HCT116 (cell line): Measurements from ENCODE around the gene TEDDM1. TPM values are rescaled to one million over a fixed set of nuclear protein-coding genes. Genes with fewer than 3 reads are reported as not detected.

Experiments
- ATAC-seq: fragments of 200-7000 bp; cut with Tn5 transposase; 2 replicates; pipeline ENCODE4 v1.9.1; 2020; ENCODE audit warnings: mild to moderate bottlenecking, moderate library complexity
- BruUV-seq: library from RNA; stranded (reverse); fragments of 400-500 nt; replicated peaks from 2 replicates; lab custom pipeline; 2021; lab: Mats Ljungman, UMichigan
- CTCF ChIA-PET: fragments of 300-600 bp; sonication (Branson Sonifier 250); formaldehyde crosslinking; loops from one replicate; lab custom pipeline; 2021; ENCODE audit warnings: antibody characterized with exemption; lab: Charles Lee
- POLR2A ChIA-PET: fragments of 300-600, 350-600 bp; sonication (Branson Sonifier 250); formaldehyde crosslinking; loops from one replicate; lab custom pipeline; 2021; ENCODE audit warnings: antibody characterized with exemption; lab: Charles Lee
- RAD21 ChIA-PET, 2 experiments: fragments of 300-600 bp; sonication (Branson Sonifier 250); formaldehyde crosslinking; loops; one replicate each; lab custom pipeline; 2023; ENCODE audit warnings: low total read pairs in 2 of 2; ENCODE audit not compliant: uncharacterized antibody in 2 of 2, unreplicated experiment in 2 of 2, low non-redundant PET in 1 of 2; lab: Charles Lee
- DNase-seq: peaks from one replicate; pipeline ENCODE4 v3.0.0-alpha.2; 2010; ENCODE audit warnings: low read depth, low spot score
- H2AFZ ChIP-seq: fragments of 200-600 bp; shearing (Covaris generic), sonication (generic); 2 replicates; pipeline ENCODE4 v1.6.1; 2017; ENCODE audit warnings: low read depth, mixed run types, mixed read lengths, antibody characterized with exemption, low read length; ENCODE audit not compliant: poor library complexity, severe bottlenecking
- H3K27ac ChIP-seq: 2 replicates; pipeline ENCODE4 v1.5.1; 2012; ENCODE audit warnings: low read depth, low read length
- H3K27me3 ChIP-seq: fragments of 200-600 bp; sonication (generic); 2 replicates; pipeline ENCODE4 v1.6.1; 2016; ENCODE audit warnings: mixed run types, low read length, mixed read lengths; ENCODE audit not compliant: insufficient read depth
- H3K36me3 ChIP-seq, 2 experiments: fragments of 200-500 bp in 1 of 2; fragments of 200-600 bp in 1 of 2; sonication (Bioruptor generic) in 1 of 2; sonication (generic) in 1 of 2; 2 replicates each; pipeline versions ENCODE4 v1.5.1 to v1.6.1; 2014 to 2016; ENCODE audit warnings: low read length in 2 of 2, inconsistent platforms in 1 of 2, mixed read lengths in 1 of 2, mixed run types in 1 of 2; ENCODE audit not compliant: insufficient read depth in 2 of 2, control insufficient read depth in 1 of 2
- H3K4me1 ChIP-seq, 2 experiments: fragments of 200-600 bp in 1 of 2; sonication (generic) in 1 of 2; 2 replicates each; pipeline versions ENCODE4 v1.5.1 to v1.6.1; 2012 to 2017; ENCODE audit warnings: low read length in 2 of 2, inconsistent platforms in 1 of 2, mild to moderate bottlenecking in 1 of 2, mixed read lengths in 1 of 2, mixed run types in 1 of 2, moderate library complexity in 1 of 2; ENCODE audit not compliant: insufficient read depth in 2 of 2, control insufficient read depth in 1 of 2
- H3K4me2 ChIP-seq: fragments of 200-600 bp; sonication (generic); 2 replicates; pipeline ENCODE4 v1.6.1; 2017; ENCODE audit warnings: mixed run types, low read length, mixed read lengths
- H3K4me3 ChIP-seq, 2 experiments: fragments of 200-600 bp in 1 of 2; sonication (generic) in 1 of 2; replicated peaks in 1 of 2; 2 replicates each; pipeline ENCODE4 v1.5.1; 2011 to 2016; ENCODE audit warnings: low read length in 2 of 2, control low read depth in 1 of 2, low read depth in 1 of 2, mild to moderate bottlenecking in 1 of 2, mixed read lengths in 1 of 2, mixed run types in 1 of 2
- H3K79me2 ChIP-seq: fragments of 200-600 bp; sonication (generic); 2 replicates; pipeline ENCODE4 v1.6.1; 2017; ENCODE audit warnings: mild to moderate bottlenecking, mixed run types, low read length, moderate library complexity, mixed read lengths; ENCODE audit not compliant: insufficient read depth
- H3K9ac ChIP-seq: fragments of 200-600 bp; sonication (generic); 2 replicates; pipeline ENCODE4 v1.6.1; 2016; ENCODE audit warnings: low read length, mixed read lengths
- H3K9me2 ChIP-seq: fragments of 200-600 bp; sonication (generic), shearing (Covaris generic); 2 replicates; pipeline ENCODE4 v1.6.1; 2017; ENCODE audit warnings: mixed run types, mild to moderate bottlenecking, moderate library complexity; ENCODE audit not compliant: insufficient read depth
- H3K9me3 ChIP-seq, 2 experiments: fragments of 200-500 bp in 1 of 2; fragments of 200-600 bp in 1 of 2; sonication (Bioruptor generic) in 1 of 2; sonication (generic) in 1 of 2; 2 replicates each; pipeline ENCODE4 v1.6.1; 2014 to 2017; ENCODE audit warnings: low read length in 2 of 2, mixed read lengths in 2 of 2, inconsistent platforms in 1 of 2, low read depth in 1 of 2, mild to moderate bottlenecking in 1 of 2, mixed run types in 1 of 2, moderate library complexity in 1 of 2; ENCODE audit not compliant: control insufficient read depth in 1 of 2, insufficient read depth in 1 of 2
- H4K20me1 ChIP-seq: fragments of 200-600 bp; sonication (generic), shearing (Covaris generic); 2 replicates; pipeline ENCODE4 v1.6.1; 2017; ENCODE audit warnings: mixed run types, mild to moderate bottlenecking, moderate library complexity; ENCODE audit not compliant: insufficient read depth
- ATF3 ChIP-seq: IDR thresholded peaks from 2 replicates; pipeline ENCODE4 v1.6.1; 2012
- CBX3 ChIP-seq: IDR thresholded peaks from 2 replicates; pipeline ENCODE4 v1.6.1; 2012; ENCODE audit warnings: low read depth
- CEBPB ChIP-seq: IDR thresholded peaks from 2 replicates; pipeline ENCODE4 v1.6.1; 2012; ENCODE audit warnings: low read depth
- EGR1 ChIP-seq: IDR thresholded peaks from 2 replicates; pipeline ENCODE4 v1.6.1; 2012; ENCODE audit warnings: low read depth
- ELF1 ChIP-seq: IDR thresholded peaks from 2 replicates; pipeline ENCODE4 v1.6.1; 2012; ENCODE audit warnings: low read depth, borderline replicate concordance
- EZH2 ChIP-seq: fragments of 200-600 bp; sonication (generic); IDR thresholded peaks from 2 replicates; pipeline ENCODE4 v1.6.1; 2017; ENCODE audit warnings: antibody characterized with exemption, mixed run types
- EZH2phosphoT487 ChIP-seq: fragments of 200-600 bp; IDR thresholded peaks from 2 replicates; pipeline ENCODE4 v1.6.1; 2018; ENCODE audit warnings: antibody characterized with exemption, borderline replicate concordance
- FOSL1 ChIP-seq: IDR thresholded peaks from 2 replicates; pipeline ENCODE4 v1.6.1; 2012; ENCODE audit warnings: low read depth
- JUND ChIP-seq: IDR thresholded peaks from 2 replicates; pipeline ENCODE4 v1.6.1; 2012
- POLR2A ChIP-seq: IDR thresholded peaks from 2 replicates; pipeline ENCODE4 v1.7.0; 2011; ENCODE audit warnings: borderline replicate concordance; ENCODE audit not compliant: insufficient read depth, insufficient read length; ENCODE audit errors: extremely low read depth
- POLR2AphosphoS5 ChIP-seq: IDR thresholded peaks from 2 replicates; pipeline ENCODE4 v1.6.1; 2011; ENCODE audit warnings: mild to moderate bottlenecking, low read depth, low read length, moderate library complexity
- RAD21 ChIP-seq: IDR thresholded peaks from 2 replicates; pipeline ENCODE4 v1.6.1; 2012; ENCODE audit warnings: low read depth, mild to moderate bottlenecking
- SP1 ChIP-seq: IDR thresholded peaks from 2 replicates; pipeline ENCODE4 v1.6.1; 2012; ENCODE audit warnings: low read depth
- TCF7L2 ChIP-seq: IDR thresholded peaks from 2 replicates; pipeline ENCODE4 v1.7.0; 2011; ENCODE audit warnings: borderline replicate concordance, inconsistent platforms; ENCODE audit not compliant: insufficient read depth, insufficient read length; ENCODE audit errors: extremely low read depth
- YY1 ChIP-seq: IDR thresholded peaks from 2 replicates; pipeline ENCODE4 v1.6.1; 2011; ENCODE audit warnings: low read length, low read depth, moderate library complexity, mild to moderate bottlenecking; ENCODE audit not compliant: insufficient replicate concordance; ENCODE audit errors: extremely low read depth
- ZBTB33 ChIP-seq: IDR thresholded peaks from 2 replicates; pipeline ENCODE4 v1.6.1; 2011; ENCODE audit warnings: mild to moderate bottlenecking, low read length, moderate library complexity; ENCODE audit not compliant: insufficient replicate concordance; ENCODE audit errors: extremely low read depth
- ZFX ChIP-seq: fragments of 450-650 bp; IDR thresholded peaks from 2 replicates; pipeline ENCODE4 v1.6.1; 2017
- ZNF274 ChIP-seq: fragments of 200-500 bp; sonication (Bioruptor generic); IDR thresholded peaks from 2 replicates; pipeline ENCODE4 v1.6.1; 2014; ENCODE audit warnings: mild to moderate bottlenecking, low read depth, low read length, inconsistent platforms
- intact Hi-C: fragments of 100-400 bp; cut with micrococcal nuclease; formaldehyde crosslinking; loops from 2 replicates; pipeline ENCODE4 v1.10.0; 2022
- total RNA-seq: library from RNA; stranded (reverse); gene quantifications from one replicate; pipeline ENCODE4 v1.2.1, GENCODE V29; 2021; ENCODE audit not compliant: unreplicated experiment
- TF ChIP-seq, protein P1 (sequence below): IDR thresholded peaks from 2 replicates; pipeline ENCODE4 v1.6.1; 2012; ENCODE audit warnings: low read depth
- TF ChIP-seq, protein P2 (sequence below), 3 experiments: fragments of 200-600 bp in 1 of 3; sonication (generic) in 1 of 3; IDR thresholded peaks in 2 of 3; conservative IDR thresholded peaks in 1 of 3; 2 replicates each; pipeline ENCODE4 v1.5.1; 2012 to 2017; ENCODE audit warnings: low read depth in 2 of 3, low read length in 2 of 3, antibody characterized with exemption in 1 of 3, borderline replicate concordance in 1 of 3, control low read depth in 1 of 3, mild to moderate bottlenecking in 1 of 3, mixed read lengths in 1 of 3, mixed run types in 1 of 3, moderate library complexity in 1 of 3; ENCODE audit not compliant: insufficient read depth in 1 of 3

Gene TEDDM1
- total RNA-seq, 1 experiment from 2014 or later, result not detected

GRCh38 chr1:182394055-182394775 lies 6.3 kb downstream of the TEDDM1 start:
- ChIA-PET POLR2A (no interaction called here), RAD21 (interaction anchor here in 1 of 2 experiments (3.3 kb wide), 1 partner anchor 251 kb away, joined by 16 read pairs; no protein-coding TSS in a partner anchor), CTCF (interaction anchor here (1.7 to 3.6 kb wide), 2 partner anchors 251 to 252 kb away, joined by 5 to 96 read pairs; no protein-coding TSS in a partner anchor)
- Histone ChIP-seq H3K4me2 (no peak overlapping the region), H4K20me1 (no peaks in the 10 kb centered on the region), H3K4me3 (no peak overlapping the region), H3K9ac (no peak overlapping the region), H3K4me1 (peaks cover 16 to 30% of the 10 kb centered on the region in 2 experiments), H3K27me3 (no peaks in the 10 kb centered on the region), H2AFZ (no peak overlapping the region), H3K36me3 (no peaks in the 10 kb centered on the region; a peak in 1 of 4 replicates), H3K27ac (no peak overlapping the region), H3K79me2 (peaks cover 22% of the 10 kb centered on the region), H3K9me2 (no peaks in the 10 kb centered on the region), H3K9me3 (no peaks in the 10 kb centered on the region)
- no peak for DNase-seq
- TF ChIP-seq JUND, result no peak
- TF ChIP-seq YY1, result no peak
- TF ChIP-seq ZBTB33, result no peak
- TF ChIP-seq, protein P1, sequence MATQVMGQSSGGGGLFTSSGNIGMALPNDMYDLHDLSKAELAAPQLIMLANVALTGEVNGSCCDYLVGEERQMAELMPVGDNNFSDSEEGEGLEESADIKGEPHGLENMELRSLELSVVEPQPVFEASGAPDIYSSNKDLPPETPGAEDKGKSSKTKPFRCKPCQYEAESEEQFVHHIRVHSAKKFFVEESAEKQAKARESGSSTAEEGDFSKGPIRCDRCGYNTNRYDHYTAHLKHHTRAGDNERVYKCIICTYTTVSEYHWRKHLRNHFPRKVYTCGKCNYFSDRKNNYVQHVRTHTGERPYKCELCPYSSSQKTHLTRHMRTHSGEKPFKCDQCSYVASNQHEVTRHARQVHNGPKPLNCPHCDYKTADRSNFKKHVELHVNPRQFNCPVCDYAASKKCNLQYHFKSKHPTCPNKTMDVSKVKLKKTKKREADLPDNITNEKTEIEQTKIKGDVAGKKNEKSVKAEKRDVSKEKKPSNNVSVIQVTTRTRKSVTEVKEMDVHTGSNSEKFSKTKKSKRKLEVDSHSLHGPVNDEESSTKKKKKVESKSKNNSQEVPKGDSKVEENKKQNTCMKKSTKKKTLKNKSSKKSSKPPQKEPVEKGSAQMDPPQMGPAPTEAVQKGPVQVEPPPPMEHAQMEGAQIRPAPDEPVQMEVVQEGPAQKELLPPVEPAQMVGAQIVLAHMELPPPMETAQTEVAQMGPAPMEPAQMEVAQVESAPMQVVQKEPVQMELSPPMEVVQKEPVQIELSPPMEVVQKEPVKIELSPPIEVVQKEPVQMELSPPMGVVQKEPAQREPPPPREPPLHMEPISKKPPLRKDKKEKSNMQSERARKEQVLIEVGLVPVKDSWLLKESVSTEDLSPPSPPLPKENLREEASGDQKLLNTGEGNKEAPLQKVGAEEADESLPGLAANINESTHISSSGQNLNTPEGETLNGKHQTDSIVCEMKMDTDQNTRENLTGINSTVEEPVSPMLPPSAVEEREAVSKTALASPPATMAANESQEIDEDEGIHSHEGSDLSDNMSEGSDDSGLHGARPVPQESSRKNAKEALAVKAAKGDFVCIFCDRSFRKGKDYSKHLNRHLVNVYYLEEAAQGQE, result no peak
- no peak for TF ChIP-seq EZH2phosphoT487
- no peak for TF ChIP-seq CEBPB
- TF ChIP-seq POLR2A, result no peak
- TF ChIP-seq, protein P2, sequence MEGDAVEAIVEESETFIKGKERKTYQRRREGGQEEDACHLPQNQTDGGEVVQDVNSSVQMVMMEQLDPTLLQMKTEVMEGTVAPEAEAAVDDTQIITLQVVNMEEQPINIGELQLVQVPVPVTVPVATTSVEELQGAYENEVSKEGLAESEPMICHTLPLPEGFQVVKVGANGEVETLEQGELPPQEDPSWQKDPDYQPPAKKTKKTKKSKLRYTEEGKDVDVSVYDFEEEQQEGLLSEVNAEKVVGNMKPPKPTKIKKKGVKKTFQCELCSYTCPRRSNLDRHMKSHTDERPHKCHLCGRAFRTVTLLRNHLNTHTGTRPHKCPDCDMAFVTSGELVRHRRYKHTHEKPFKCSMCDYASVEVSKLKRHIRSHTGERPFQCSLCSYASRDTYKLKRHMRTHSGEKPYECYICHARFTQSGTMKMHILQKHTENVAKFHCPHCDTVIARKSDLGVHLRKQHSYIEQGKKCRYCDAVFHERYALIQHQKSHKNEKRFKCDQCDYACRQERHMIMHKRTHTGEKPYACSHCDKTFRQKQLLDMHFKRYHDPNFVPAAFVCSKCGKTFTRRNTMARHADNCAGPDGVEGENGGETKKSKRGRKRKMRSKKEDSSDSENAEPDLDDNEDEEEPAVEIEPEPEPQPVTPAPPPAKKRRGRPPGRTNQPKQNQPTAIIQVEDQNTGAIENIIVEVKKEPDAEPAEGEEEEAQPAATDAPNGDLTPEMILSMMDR (IDR thresholded peaks at IDR 0.05 in 2 of 3, conservative IDR thresholded peaks at IDR 0.05 in 1 of 3; ENCODE audit: borderline replicate concordance in 1 of 3, insufficient read depth in 1 of 3, low read depth in 2 of 3, low read length in 2 of 3), result no peak
- no peak for TF ChIP-seq FOSL1
- TF ChIP-seq EGR1, result no peak
- TF ChIP-seq POLR2AphosphoS5, result no peak
- no peak for TF ChIP-seq TCF7L2
- no peak for TF ChIP-seq ZNF274
- TF ChIP-seq CBX3, result no peak
- no peak for TF ChIP-seq EZH2
- TF ChIP-seq SP1, result no peak
- TF ChIP-seq ATF3, result no peak
- no peak for TF ChIP-seq RAD21
- no peak for TF ChIP-seq ZFX
- TF ChIP-seq ELF1, result no peak
- BruUV-seq, result no TSS peak
- ATAC-seq, result no peak
- intact Hi-C loops, result loop anchor here (5.0 kb wide), 1 partner anchor 917 kb away; no protein-coding TSS in a partner anchor
